GM12873 (cell line): Measurements from ENCODE around the gene MCF2L.

ENCODE experiments used
- TF ChIP-seq, protein P1 (sequence below): IDR thresholded peaks from 2 replicates; pipeline ENCODE4 v1.5.1; 2012; ENCODE audit warnings: low read depth, mild to moderate bottlenecking, moderate library complexity, low read length, control low read depth; ENCODE audit not compliant: insufficient read depth; ENCODE audit errors: missing control alignments

The MCF2L gene

DNA sequence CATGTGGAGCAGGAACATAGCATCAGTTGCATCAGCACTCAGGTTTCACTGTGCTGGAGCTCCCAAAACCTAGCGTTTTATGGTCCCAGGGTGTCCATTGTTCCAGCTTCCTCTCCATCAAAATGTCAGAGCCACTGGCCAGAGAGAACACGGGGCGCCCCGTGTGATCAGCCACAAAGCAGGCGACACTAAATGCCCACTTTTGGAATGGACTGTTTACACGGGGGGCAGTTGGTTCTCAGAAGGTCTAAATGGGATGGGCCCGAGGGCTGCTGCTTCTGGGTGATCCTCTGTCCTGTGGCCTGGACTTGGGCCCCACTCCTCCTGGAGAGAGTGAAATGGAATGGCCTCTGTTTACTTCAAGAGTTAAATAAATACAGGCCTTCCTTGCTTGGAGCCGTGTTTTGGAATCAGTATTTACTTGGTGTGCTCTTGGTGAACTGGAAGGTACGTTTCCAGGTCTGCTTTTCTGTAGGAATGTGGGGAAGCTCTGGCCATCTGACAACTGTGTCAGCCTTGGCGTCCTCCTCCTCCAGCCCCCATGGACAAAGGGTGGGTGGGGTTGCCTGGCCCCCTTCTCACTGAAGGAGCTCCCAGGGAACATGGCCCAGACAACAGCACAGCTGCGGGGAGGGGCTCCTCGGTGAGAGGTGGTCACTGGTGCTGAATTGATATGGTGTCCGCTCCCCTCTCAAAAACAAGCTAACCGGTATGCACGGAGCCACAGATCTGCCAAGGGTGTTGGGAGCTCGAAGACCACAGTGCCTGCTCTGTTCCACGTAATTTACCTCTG is 16.1 kb upstream of the MCF2L start:
- TF ChIP-seq, protein P1, sequence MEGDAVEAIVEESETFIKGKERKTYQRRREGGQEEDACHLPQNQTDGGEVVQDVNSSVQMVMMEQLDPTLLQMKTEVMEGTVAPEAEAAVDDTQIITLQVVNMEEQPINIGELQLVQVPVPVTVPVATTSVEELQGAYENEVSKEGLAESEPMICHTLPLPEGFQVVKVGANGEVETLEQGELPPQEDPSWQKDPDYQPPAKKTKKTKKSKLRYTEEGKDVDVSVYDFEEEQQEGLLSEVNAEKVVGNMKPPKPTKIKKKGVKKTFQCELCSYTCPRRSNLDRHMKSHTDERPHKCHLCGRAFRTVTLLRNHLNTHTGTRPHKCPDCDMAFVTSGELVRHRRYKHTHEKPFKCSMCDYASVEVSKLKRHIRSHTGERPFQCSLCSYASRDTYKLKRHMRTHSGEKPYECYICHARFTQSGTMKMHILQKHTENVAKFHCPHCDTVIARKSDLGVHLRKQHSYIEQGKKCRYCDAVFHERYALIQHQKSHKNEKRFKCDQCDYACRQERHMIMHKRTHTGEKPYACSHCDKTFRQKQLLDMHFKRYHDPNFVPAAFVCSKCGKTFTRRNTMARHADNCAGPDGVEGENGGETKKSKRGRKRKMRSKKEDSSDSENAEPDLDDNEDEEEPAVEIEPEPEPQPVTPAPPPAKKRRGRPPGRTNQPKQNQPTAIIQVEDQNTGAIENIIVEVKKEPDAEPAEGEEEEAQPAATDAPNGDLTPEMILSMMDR = no peak

DNA sequence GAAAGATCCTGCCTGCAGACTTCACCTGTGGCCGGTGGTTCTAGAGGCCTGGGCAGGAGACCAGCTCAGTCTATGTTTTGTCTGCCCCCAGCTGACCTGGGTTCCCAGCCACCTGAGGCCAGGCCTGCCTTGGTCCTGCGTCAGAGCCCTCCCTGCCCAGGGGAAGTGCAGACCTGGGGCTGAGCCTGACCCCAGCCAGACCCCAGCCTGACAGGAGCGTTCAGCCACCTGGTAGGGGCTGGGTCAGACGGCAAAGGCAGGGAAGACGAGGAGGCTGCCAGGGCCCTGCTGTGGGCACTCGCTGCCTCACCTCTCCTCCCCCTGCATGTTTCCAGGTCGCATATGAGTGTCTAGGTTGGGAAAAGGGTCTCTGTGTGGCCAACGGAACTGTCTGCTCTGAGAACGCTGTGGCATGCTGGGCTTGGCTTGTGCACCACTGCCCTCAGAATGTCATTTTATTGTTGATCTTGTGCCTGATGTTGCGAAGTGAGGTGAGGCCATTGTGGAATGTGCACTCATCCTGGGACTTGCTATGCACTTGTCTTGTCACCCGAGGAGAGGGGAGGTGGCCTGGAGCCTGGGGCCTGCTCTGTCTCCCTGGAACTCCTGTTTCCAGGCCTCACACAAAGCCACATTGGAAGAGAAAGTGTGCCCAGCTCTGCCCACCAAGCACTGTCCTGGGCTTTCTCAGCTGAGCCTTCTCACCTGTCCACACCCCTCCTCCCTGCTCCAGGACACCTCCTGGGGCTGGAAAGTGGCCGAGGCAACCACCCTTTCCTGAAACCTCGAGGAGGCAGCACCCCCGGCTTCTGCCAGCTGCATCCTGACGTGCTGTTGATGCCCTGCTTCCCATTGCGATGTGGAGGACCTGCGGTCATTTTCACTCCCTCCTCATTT is 15.2 kb upstream of the MCF2L start:
- TF ChIP-seq, protein P1 = no peak

DNA sequence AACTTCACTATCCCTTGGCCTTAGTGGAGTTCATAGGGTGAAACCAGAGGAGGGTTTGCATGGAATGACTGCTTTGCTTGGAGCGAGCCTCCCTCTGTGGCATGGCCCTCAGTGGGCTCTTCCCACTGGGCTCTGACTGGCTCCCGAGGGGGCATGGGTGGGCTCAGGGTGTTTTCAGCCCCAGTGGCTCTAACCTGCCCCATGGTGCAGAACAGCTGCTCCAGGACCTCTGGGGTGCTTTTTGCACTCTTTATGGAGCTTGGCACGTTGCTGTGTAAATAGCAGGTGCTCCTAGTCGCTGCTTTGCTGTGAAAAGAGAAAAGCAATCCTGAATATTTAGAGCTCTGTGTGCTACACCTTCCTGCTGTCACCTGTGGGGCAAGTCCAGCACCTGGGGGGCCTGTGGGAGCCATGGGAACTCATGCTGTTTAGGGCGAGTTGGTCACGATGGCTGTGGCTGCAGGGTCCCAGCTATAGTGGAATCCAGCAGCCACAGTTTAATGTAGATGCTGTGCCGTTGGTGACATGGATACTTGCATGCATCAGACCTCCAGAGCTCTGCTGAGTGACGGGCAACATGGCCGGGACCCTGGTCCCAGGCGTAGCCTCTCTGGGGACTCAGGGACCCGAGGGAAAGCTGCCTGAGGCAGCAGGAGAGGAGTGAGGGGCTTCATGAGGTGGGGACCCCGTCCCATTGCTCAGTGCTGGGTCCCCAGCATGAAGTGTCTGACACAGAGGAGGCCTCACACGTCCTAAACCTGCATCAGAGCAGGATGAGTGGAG is 14.3 kb upstream of the MCF2L start:
- TF ChIP-seq, protein P1 = no peak

DNA sequence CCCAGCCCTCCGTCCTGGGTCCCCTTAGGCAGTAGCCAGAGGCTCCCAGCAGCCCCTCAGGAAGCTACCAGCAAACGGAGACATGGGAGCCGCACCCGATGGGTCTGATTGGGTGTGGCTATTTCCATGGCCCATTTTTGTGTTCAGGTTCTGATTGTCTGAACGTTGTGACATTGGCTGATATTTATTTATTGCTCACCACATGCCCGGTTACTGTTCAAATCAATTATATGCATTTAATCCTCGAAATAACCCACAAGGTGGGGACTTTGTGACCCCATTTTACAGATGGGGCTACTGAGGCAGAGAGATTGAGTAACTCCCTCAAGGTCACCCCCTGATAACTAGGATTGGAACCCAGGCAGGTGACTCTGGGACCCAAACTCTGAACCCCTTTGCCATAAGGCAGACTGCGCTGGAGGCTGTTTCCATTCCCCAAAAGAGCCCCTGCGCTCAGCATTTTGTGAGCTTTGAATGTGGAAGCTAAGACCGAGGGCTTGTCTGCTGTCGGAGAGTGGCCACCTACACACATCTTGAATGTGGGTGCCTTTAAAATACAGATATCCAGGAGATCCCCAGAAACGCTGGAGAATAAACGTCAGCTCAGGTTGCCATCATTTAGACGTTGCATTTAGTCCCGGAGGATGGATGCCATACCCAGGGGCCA is 13.6 kb upstream of the MCF2L start:
- TF ChIP-seq, protein P1 = no peak

DNA sequence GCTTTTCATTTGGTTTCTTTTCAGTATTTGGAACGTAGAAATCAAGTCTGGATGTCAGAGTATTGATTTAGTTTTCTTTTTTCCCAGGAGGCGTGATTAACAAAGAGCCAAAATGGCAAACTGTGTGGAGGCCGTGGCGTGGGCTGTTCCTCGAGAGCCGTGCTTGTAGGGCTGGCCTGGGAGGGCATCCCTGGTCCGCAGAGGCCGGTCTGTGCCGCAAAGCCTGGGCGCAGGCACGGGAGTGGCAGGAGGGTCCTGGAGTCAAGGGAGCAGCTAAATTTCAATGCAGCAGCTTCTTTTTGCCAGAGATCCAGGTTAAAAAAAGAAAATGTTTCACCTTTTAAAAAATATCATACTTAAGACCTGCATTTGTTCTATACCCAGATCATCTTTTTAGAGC is 13.1 kb upstream of the MCF2L start:
- TF ChIP-seq, protein P1 = no peak

DNA sequence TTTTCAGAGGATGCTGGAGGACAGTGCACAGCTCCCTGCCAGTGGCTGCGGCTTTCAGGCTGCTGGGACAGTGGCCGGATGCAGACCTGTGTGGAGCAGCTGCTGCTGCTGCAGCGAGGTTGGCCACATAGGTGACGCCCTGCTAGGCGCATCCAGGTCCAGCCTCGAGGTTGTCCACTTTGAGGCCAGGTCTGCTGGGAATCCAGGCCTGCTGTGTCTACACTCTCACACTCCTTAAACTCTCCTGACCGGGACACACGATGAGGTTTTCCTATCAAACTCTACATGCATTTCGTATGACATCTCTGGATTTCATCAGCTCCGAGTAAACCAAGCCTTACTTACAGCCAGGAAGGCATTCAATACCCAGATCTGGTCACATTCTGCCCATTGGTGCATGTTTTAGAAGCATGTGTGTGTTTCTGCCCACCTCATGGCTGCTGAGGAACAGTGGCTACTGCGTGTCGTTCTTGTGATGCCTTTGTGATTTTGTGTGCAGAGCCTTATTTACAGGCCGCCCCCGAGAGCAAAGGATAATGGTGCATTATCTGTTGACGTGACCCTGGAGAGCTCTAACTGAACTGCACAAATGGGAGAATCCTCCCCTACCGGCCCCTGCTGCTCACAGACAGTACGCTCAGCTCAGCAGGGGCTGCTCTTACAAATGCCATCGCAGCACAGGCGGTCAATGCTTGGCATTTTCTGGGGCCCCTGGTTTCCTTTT is 12.3 kb upstream of the MCF2L start:
- TF ChIP-seq, protein P1 = no peak
